Measurements from ENCODE around the gene IL11RA.

IL11RA gene

GRCh38 chr9:34623374-34624235 lies 28.4 kb upstream of the IL11RA start:
- Mint-ChIP-seq H3K9me3 (no peaks in the 10 kb centered on the region), H3K4me3 (peak overlapping the region; percentile 53), H3K27me3 (peaks cover 31% of the 10 kb centered on the region), H3K27ac (no peak overlapping the region), H3K36me3 (peaks cover 2% of the 10 kb centered on the region), H3K4me1 (peaks cover 32% of the 10 kb centered on the region)
- ATAC-seq (ENCODE audit: low read depth) (no peak), DNase-seq (ENCODE audit: low spot score in 2 of 2) (no peak)

GRCh38 chr9:34624475-34625185 lies 27.4 kb upstream of the IL11RA start:
- ATAC-seq (ENCODE audit: low read depth) (no peak), DNase-seq (ENCODE audit: low spot score in 2 of 2) (no peak)
- Mint-ChIP-seq H3K27ac (no peak overlapping the region), H3K36me3 (peaks cover 2% of the 10 kb centered on the region), H3K4me1 (peaks cover 29% of the 10 kb centered on the region), H3K27me3 (peaks cover 35% of the 10 kb centered on the region), H3K4me3 (no peak overlapping the region), H3K9me3 (no peaks in the 10 kb centered on the region)

GRCh38 chr9:34625186-34625486 lies 26.8 kb upstream of the IL11RA start:
- Mint-ChIP-seq H3K4me3 (no peak overlapping the region), H3K27me3 (peaks cover 35% of the 10 kb centered on the region), H3K4me1 (peaks cover 26% of the 10 kb centered on the region), H3K27ac (no peak overlapping the region), H3K9me3 (no peaks in the 10 kb centered on the region), H3K36me3 (peaks cover 2% of the 10 kb centered on the region)
- no peak for ATAC-seq (ENCODE audit: low read depth)
- DNase-seq (ENCODE audit: low spot score in 2 of 2): no peak

- Mint-ChIP-seq H3K4me1 (peaks cover 17% of the 10 kb centered on the region), H3K27me3 (peaks cover 30% of the 10 kb centered on the region), H3K27ac (no peak overlapping the region), H3K4me3 (peak overlapping the region; percentile 82), H3K9me3 (no peaks in the 10 kb centered on the region), H3K36me3 (peaks cover 2% of the 10 kb centered on the region)
- ATAC-seq (ENCODE audit: low read depth) (no peak), DNase-seq (ENCODE audit: low spot score in 2 of 2) (no peak)
Measured at GRCh38 chr9:34627716-34628655, 24.0 kb upstream of the IL11RA start.

GRCh38 chr9:34628656-34629490 lies 23.1 kb upstream of the IL11RA start, which contains the start of gene ARID3C:
ARID3C (minus strand) TSS chr9:34629066; CDS start chr9:34628014, 1,052 bp downstream.
- Mint-ChIP-seq H3K27me3 (peaks cover 25% of the 10 kb centered on the region), H3K27ac (no peak within 1 kb of the TSS)
- peak in 1 of 2 donors; percentile 42 for DNase-seq (ENCODE audit: low spot score in 2 of 2)

GRCh38 chr9:34629491-34629808 lies 22.5 kb upstream of the IL11RA start:
- H3K4me1 Mint-ChIP-seq: peaks cover 15% of the 10 kb centered on the region
- no peaks in the 10 kb centered on the region for H3K9me3 Mint-ChIP-seq
- DNase-seq (ENCODE audit: low spot score in 2 of 2) (no peak), ATAC-seq (ENCODE audit: low read depth) (no peak)
- H3K27ac Mint-ChIP-seq: no peak overlapping the region
- H3K36me3 Mint-ChIP-seq: peaks cover 2% of the 10 kb centered on the region
- peaks cover 25% of the 10 kb centered on the region for H3K27me3 Mint-ChIP-seq
- peak overlapping the region; percentile 88 for H3K4me3 Mint-ChIP-seq

More at GRCh38 chr9:34628656-34629490, 23.1 kb upstream of the IL11RA start, which contains the start of gene ARID3C:
- peaks cover 14% of the 10 kb centered on the region for H3K4me1 Mint-ChIP-seq
- H3K4me3 Mint-ChIP-seq: peak within 1 kb of the TSS; percentile 88
- H3K9me3 Mint-ChIP-seq: no peaks in the 10 kb centered on the region
- H3K36me3 Mint-ChIP-seq: peaks cover 2% of the 10 kb centered on the region
- ATAC-seq (ENCODE audit: low read depth): peak; percentile 83

- no peak overlapping the region for H3K27ac Mint-ChIP-seq
- H3K9me3 Mint-ChIP-seq: no peaks in the 10 kb centered on the region
- H3K27me3 Mint-ChIP-seq: peaks cover 22% of the 10 kb centered on the region
Measured at GRCh38 chr9:34630402-34631154, 21.4 kb upstream of the IL11RA start.

GRCh38 chr9:34633166-34633565 lies 18.8 kb upstream of the IL11RA start:
- ATAC-seq (ENCODE audit: low read depth) (no peak), DNase-seq (ENCODE audit: low spot score in 2 of 2) (no peak)
- Mint-ChIP-seq H3K27ac (no peak overlapping the region), H3K36me3 (peaks cover 5% of the 10 kb centered on the region), H3K27me3 (peaks cover 10% of the 10 kb centered on the region), H3K4me3 (no peak overlapping the region), H3K9me3 (no peaks in the 10 kb centered on the region), H3K4me1 (peaks cover 27% of the 10 kb centered on the region)

More at GRCh38 chr9:34630402-34631154, 21.4 kb upstream of the IL11RA start:
- H3K4me1 Mint-ChIP-seq: peaks cover 15% of the 10 kb centered on the region
- peaks cover 5% of the 10 kb centered on the region for H3K36me3 Mint-ChIP-seq
- DNase-seq (ENCODE audit: low spot score in 2 of 2) (no peak), ATAC-seq (ENCODE audit: low read depth) (no peak)
- H3K4me3 Mint-ChIP-seq: peak overlapping the region; percentile 24

GRCh38 chr9:34633851-34634550 lies 18.0 kb upstream of the IL11RA start:
- ATAC-seq (ENCODE audit: low read depth): peak; percentile 26
- Mint-ChIP-seq H3K27ac (no peak overlapping the region), H3K9me3 (no peaks in the 10 kb centered on the region), H3K4me3 (no peak overlapping the region), H3K27me3 (peaks cover 6% of the 10 kb centered on the region), H3K36me3 (peaks cover 2% of the 10 kb centered on the region), H3K4me1 (peaks cover 28% of the 10 kb centered on the region)
- peak; percentile 69 to 73 for DNase-seq (ENCODE audit: low spot score in 2 of 2)

- Mint-ChIP-seq H3K9me3 (no peaks in the 10 kb centered on the region), H3K36me3 (peaks cover 2% of the 10 kb centered on the region), H3K4me3 (no peak overlapping the region), H3K4me1 (peaks cover 24% of the 10 kb centered on the region), H3K27me3 (peaks cover 2% of the 10 kb centered on the region), H3K27ac (no peak overlapping the region)
- no peak for ATAC-seq (ENCODE audit: low read depth)
- DNase-seq (ENCODE audit: low spot score in 2 of 2): no peak
Measured at GRCh38 chr9:34634551-34635248, 17.3 kb upstream of the IL11RA start.

- Mint-ChIP-seq H3K27ac (no peak overlapping the region), H3K27me3 (peaks cover under 1% of the 10 kb centered on the region), H3K4me3 (peak overlapping the region; percentile 57), H3K9me3 (no peaks in the 10 kb centered on the region), H3K4me1 (peaks cover 24% of the 10 kb centered on the region), H3K36me3 (peaks cover 2% of the 10 kb centered on the region)
- DNase-seq (ENCODE audit: low spot score in 2 of 2) (no peak), ATAC-seq (ENCODE audit: low read depth) (no peak)
Measured at GRCh38 chr9:34635556-34635955, 16.4 kb upstream of the IL11RA start.
